Activated CD8-positive, alpha-beta memory T cell treated with anti-CD3 and anti-CD28 coated beads for 4 hours (primary cell): Measurements from ENCODE around the gene RTN4RL1.

Experiments
- DNase-seq, 2 donors: peaks; one replicate each; pipeline ENCODE4 v3.0.0-alpha.2; 2020; ENCODE audit warnings: low read depth in 2 of 2

Gene RTN4RL1

GRCh38 chr17:1977583-1978395, 47.3 kb downstream of the RTN4RL1 start:
- DNase-seq = no peak

DNA sequence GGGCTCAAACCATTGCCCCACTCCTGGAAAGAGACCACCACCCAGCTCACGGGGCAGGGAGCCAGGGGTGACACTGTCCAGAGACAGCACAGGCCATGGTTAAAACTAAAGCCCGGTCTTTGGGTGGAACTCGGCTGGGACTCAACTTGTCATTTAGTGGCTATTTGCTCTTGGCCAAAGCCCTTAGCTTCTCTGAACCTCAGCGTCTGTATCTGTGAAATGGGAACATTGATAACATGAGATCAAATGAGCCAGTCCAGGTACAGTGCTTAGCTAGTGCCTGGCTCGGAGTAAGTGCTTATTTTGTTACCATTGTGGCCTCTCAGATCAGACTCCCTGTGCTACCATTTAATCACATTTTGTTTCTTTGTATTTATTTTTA, 48.5 kb downstream of the RTN4RL1 start:
- no peak for DNase-seq

- no peak for DNase-seq
These were observed 49.0 kb downstream of the RTN4RL1 start for GRCh38 chr17:1976000-1976682.

- no peak for DNase-seq
These were observed 49.6 kb downstream of the RTN4RL1 start for GRCh38 chr17:1975573-1975972.

DNA sequence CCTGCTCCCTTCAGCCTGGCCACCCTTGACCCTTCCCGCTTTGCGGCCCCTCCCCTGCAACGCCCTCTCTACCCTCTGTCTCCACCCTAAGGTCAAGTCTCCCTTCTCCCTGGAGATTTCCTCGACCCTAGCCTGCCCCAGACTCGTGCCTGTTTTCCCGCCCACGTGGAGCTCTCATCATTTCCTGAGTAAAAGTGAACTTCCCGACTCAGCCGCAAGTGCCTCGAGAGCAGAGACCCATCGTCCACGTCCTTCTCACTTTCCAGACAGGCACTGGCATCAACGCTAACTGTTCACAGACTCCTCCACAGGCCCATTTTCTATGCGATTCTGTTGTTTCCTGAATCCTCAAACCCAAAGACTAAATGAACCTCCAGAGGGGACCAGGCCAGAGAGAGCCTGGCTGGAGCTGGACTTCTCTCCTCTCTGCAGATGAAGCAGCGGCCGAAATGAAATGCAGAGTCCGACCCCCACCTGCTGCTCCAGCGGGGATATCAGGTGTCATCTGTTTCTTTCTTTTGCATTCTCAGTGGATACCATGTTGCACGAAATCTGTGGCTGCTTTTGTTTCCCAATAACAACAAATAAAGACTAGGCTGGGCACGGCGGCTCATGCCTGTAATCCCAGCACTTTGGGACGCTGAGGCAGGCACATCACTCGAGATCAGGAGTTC, 52.5 kb downstream of the RTN4RL1 start:
- no peak for DNase-seq

DNA sequence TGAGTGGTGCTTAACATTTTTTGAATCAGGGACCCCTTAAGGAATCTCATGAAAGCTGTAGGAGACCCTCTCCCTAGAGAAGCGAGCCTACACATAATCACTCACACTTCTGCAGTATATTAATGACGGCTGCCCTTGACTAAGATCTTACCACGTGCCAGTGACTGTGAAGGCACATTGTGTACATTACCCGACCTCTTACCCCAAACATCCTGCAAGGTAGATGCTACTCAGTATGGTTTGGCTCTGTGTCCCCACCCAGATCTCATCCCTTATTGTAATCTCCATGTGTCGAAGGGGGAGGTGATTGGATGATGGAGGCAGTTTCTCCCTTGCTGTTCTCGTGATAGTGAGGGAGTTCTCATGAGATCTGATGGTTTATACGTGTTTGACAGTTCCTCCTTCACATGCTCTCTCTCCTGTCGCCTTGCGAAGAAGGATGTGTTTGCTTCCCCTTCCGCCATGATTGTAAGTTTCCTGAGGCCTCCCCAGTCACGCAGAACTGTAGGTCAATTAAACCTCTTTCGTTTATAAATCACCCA, 54.2 kb downstream of the RTN4RL1 start:
- no peak for DNase-seq

DNA sequence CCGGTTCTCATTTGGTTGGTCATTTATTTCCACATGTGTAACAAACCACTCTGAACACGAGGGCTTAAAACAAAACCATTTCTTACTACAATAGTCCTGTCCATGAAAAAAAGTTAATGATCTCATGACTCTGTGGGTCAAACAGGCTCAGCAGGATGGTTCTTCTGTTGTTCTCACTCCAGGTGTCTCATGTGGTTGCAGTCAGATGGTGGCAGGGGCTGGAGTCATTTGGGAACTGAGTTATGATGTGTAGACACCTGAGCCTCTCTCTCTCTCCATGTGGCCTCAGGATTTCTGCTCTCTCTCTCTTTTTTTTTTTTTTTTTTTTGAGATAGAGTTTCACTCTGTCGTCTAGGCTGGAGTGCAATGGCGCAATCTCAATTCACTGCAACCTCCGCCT, 55.4 kb downstream of the RTN4RL1 start:
- no peak for DNase-seq

GRCh38 chr17:1967213-1967612, 57.9 kb downstream of the RTN4RL1 start:
- no peak for DNase-seq

DNA sequence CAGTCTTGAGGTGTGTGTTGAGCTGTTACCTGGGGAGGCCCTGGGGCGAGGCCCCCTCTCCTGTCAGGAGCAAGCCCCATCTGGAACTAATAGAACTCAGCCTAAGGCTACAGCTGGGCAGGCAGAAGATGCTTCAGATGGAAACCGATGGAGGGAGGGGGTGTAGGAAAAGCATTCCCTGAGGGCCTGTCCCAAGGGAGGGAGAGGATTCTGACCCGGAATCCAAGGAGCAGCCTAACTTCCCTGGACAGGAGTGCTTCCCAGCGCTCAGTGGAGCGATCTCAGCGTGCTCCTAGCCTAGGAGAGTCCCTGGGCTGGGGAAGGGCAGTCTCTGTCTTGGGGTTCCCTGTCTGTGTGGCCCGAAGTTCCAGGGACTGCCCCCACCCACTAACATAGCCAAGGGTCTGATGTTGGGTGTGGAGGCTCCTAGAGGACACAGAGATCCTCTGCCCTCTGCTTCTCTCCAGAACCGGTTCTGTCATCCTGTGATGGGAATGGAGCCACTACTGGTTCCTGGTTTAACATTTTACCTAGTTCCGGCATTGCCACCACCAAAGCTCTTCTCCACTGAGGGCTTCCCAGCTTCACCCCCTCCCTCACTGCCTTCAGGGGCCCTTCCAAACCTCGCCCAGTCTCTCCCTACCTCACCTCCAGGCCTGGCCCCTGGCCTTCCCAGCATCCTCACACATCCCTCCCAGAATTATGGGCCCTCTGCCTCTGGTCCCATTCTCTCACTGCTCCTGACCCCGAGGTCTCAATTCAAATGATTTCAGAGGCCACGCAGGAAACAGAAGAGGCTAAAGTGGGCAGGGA, 58.7 kb downstream of the RTN4RL1 start:
- no peak for DNase-seq

- DNase-seq = no peak
These were observed 59.4 kb downstream of the RTN4RL1 start for GRCh38 chr17:1965556-1966273.

DNA sequence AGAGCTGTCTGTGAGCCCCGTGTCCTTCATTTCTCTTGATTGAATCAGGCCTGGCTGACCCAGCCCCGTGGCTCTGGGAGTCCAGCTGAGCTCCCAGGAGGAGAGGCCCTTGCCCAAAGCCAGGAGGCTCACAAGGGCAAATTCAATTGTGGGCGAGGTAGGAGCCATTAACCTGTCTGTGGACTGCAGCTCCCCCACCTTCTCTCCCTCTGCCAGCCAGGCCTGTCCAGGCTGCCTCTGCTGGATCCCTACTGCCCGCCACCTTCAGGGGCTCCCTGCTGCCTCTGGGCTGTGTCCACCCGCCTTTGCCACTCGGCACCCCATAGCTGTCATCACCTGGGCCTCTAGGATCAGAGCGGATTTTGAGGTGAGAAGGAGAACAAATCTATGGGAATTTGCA, 61.9 kb downstream of the RTN4RL1 start:
- DNase-seq = no peak

- no peak for DNase-seq
These were observed 63.9 kb downstream of the RTN4RL1 start for GRCh38 chr17:1961189-1961588.

GRCh38 chr17:1960545-1960912, 64.6 kb downstream of the RTN4RL1 start:
- DNase-seq = no peak

DNA sequence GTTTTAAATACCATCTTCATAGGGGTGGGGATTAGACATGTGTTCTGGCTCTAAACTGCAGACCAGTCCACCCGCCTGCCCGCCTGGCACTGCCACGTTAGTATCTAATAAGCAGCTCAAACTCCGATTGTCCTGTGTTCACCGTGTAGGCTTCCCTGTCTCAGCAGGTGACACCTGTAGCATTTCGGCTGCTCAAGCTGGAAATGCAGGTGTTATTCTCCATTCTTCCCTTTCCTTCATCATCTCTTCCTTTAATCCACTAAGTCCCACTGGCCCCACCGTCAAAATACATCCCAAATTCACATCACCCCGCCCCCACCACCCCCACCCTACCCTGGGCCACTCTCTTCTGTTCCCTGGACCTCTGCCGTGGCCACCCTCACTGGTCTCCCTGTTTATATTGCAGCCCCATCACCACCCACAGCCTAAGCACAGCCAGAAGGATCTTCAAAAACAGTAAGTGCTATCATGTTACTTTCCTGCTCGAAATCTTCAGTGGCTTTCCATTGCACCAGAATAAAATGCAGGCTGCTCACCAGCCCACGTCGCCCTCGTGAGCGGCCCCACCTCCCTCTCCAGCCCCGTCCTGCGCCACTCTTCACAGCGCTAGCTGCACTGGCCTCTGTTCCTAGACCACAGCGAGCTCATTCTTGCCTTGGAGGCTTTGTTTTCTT, 65.1 kb downstream of the RTN4RL1 start:
- no peak for DNase-seq

DNA sequence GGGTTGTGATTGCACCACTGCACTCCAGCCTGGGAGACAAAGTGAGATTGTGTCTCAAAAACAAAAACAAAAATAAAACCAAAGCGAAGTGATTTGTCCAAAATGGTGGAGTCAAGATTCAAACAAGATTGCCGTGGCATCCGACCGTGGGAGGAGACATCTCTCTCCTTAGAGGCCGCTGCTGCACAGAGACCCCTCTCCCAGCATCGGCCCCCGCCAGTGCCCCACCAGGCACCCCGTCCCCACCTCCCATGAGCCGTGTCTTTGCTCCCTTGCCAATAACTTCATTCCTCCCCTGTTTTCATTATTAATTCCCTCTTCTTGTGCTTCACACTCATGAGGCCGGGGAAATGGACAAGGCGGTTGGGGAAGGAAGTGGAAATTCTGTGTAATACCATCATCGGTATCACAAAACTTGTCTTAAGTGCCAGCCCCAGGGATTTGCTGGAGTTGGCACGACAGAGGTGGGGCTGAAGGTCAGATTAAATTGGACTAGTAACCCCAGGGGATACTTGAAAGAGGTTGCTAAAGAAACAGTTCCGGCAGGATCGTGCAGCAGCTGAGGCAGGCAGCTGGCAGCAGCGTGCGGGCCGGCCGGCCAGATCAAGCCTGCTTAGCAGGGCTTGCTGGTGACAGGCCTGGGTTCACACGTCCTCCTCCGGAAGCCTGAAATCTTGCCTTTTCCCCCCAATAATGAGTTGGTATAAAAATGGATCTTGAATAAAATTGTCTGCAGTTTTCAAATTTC, 66.8 kb downstream of the RTN4RL1 start:
- DNase-seq = no peak

GRCh38 chr17:1957037-1957436, 68.1 kb downstream of the RTN4RL1 start:
- DNase-seq = no peak

DNA sequence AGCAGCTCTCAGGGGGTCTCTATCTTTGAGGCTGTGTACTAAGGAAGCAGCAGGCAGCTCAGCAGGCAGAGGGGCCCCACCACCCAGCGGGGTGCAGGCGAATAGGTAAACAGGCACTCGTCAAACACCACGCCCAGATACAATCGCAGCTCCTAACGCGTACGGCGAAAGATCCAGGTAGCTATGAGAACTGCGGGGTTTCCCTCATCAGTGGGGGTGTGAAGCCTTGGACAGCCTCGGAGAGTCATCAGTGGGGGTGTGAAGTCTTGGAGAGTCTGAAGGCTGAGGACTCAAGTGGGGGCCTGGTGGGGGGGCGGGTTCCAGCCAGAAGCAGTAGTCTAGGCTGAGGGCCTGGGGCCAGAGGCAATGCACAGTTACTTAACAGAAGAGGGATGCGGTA, 69.0 kb downstream of the RTN4RL1 start:
- no peak for DNase-seq

DNA sequence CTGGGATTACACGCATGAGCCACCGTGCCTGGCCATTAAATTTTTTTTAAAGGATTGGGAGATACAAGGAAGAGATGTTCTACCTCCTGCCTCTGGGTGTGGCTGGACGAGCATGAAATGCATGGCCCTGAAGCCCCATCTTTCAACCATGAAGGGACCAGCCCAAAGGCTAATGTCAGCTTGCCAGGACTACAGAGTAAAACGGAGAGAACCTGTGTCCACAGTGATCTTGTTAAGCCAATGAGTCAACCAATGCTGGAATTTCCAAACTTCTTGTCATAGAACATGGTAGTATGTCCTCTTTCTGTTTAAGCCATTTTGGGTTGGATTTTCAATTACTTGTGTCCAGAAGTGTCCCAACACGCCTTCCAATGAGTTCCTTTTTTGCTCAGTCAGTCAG, 71.3 kb downstream of the RTN4RL1 start:
- no peak for DNase-seq

- DNase-seq = no peak
These were observed 73.2 kb downstream of the RTN4RL1 start for GRCh38 chr17:1951920-1952319.

DNA sequence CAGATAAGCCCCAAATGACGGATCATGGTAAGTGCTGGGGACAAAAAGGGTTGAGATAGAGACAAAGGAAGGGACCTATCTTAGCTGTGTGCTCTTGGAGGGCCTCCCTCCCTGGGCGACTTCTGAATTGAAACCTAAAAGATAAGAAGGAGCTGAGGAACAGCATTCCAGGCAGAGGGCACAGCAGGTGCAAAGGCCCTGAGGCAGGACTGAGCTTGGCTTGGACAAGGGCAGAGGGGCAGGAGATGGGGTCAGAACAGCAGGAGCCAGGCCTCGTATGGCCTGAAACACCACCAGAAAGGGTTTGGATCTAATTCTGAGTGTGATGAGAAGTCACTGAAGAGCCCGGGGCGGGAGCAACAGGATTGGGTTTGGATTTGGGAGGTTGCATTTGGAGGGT, 75.4 kb downstream of the RTN4RL1 start:
- no peak for DNase-seq
